ENCODE data around the gene PACSIN2. TPM values are rescaled to one million over a fixed set of nuclear protein-coding genes. Genes with fewer than 3 reads are reported as not detected.

PACSIN2 gene
- polyA plus RNA-seq, 2 of the 4 experiments (the other 2 are of a cell fraction): 60.3 to 94.0 TPM

DNA sequence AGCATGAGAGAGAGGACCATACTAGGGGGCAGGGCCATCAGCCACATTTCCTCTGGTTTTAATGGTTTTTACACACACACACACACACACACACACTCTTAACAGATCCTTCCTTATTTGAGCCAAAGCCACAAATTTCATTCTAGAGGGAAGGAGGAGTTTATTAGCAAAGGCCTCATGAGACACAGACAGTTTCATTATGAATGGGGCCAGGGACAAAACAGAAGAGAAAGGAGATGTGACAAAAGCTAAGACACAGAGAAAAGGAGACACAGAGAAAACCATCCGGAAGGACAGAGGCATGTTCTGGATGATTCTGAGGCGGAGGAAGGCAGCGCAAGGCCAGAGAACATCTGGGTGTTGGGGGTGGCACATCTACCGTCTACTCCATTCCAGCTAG is 125.6 kb downstream of the PACSIN2 start:
- no peaks in the 10 kb centered on the region for H3K4me1 ChIP-seq
- ATAC-seq (no peak), DNase-seq (ENCODE audit: low read depth in 1 of 2, low spot score in 1 of 2) (no peak), FAIRE-seq (no peak)
- no peak overlapping the region for H3K27ac ChIP-seq
- no peak overlapping the region for H3K4me2 ChIP-seq
- H3K9me3 ChIP-seq: no peaks in the 10 kb centered on the region
- WGBS (ENCODE audit: missing lambda C conversion rate): 85% methylated on average over 4 of the region's 4 CpGs
- POLR2A ChIA-PET: no interaction called here
- no peak overlapping the region for H3K4me3 ChIP-seq
- no peak for TF ChIP-seq PBX3 (IDR thresholded peaks at IDR 0.05)
- no peak for TF ChIP-seq CHD4 (IDR thresholded peaks at IDR 0.05; ENCODE audit: borderline replicate concordance)
- TF ChIP-seq HDAC2 (IDR thresholded peaks at IDR 0.05): no peak
- CTCF ChIA-PET: interaction anchor here (1.1 kb wide), 1 partner anchor 16 kb away, joined by 3 read pairs; no protein-coding TSS in a partner anchor

- no peaks in the 10 kb centered on the region for H3K9me3 ChIP-seq
- H3K4me1 ChIP-seq: no peaks in the 10 kb centered on the region
- 83% methylated on average over 13 of the region's 14 CpGs for WGBS (ENCODE audit: missing lambda C conversion rate)
- CTCF ChIA-PET: interaction anchor here (1.2 kb wide), 1 partner anchor 15 kb away, joined by 3 read pairs; no protein-coding TSS in a partner anchor
- H3K4me3 ChIP-seq: no peak overlapping the region
- no peak overlapping the region for H3K27ac ChIP-seq
- FAIRE-seq: no peak
- H3K4me2 ChIP-seq: no peak overlapping the region
- no peak for DNase-seq (ENCODE audit: low read depth in 1 of 2, low spot score in 1 of 2)
- POLR2A ChIA-PET: no interaction called here
- ATAC-seq: no peak
- TF ChIP-seq POLR2AphosphoS2 (conservative IDR thresholded peaks at IDR 0.05; ENCODE audit: low read length): no peak
- TF ChIP-seq CEBPB (IDR thresholded peaks at IDR 0.05): no peak
- no peak for TF ChIP-seq HEYL (CRISPR knock-in tag; IDR thresholded peaks at IDR 0.05)
- no peak for TF ChIP-seq ESRRA (IDR thresholded peaks at IDR 0.05; ENCODE audit: borderline replicate concordance, low read length)
- TF ChIP-seq, protein P1, sequence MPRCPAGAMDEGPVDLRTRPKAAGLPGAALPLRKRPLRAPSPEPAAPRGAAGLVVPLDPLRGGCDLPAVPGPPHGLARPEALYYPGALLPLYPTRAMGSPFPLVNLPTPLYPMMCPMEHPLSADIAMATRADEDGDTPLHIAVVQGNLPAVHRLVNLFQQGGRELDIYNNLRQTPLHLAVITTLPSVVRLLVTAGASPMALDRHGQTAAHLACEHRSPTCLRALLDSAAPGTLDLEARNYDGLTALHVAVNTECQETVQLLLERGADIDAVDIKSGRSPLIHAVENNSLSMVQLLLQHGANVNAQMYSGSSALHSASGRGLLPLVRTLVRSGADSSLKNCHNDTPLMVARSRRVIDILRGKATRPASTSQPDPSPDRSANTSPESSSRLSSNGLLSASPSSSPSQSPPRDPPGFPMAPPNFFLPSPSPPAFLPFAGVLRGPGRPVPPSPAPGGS (IDR thresholded peaks at IDR 0.05): no peak
- TF ChIP-seq, protein P2, sequence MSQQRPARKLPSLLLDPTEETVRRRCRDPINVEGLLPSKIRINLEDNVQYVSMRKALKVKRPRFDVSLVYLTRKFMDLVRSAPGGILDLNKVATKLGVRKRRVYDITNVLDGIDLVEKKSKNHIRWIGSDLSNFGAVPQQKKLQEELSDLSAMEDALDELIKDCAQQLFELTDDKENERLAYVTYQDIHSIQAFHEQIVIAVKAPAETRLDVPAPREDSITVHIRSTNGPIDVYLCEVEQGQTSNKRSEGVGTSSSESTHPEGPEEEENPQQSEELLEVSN (IDR thresholded peaks at IDR 0.05; ENCODE audit: borderline replicate concordance, low read depth): no peak
- no peak for TF ChIP-seq TP53 (CRISPR knock-in tag; IDR thresholded peaks at IDR 0.05)
- TF ChIP-seq FOXS1 (CRISPR knock-in tag; IDR thresholded peaks at IDR 0.05): no peak
- no peak for TF ChIP-seq SREBF2 (IDR thresholded peaks at IDR 0.05)
- TF ChIP-seq GATA3 (IDR thresholded peaks at IDR 0.05; ENCODE audit: borderline replicate concordance): no peak
- no peak for TF ChIP-seq CHD4 (IDR thresholded peaks at IDR 0.05; ENCODE audit: borderline replicate concordance)
- TF ChIP-seq RARB (CRISPR knock-in tag; IDR thresholded peaks at IDR 0.05): no peak
- TF ChIP-seq, protein P3, sequence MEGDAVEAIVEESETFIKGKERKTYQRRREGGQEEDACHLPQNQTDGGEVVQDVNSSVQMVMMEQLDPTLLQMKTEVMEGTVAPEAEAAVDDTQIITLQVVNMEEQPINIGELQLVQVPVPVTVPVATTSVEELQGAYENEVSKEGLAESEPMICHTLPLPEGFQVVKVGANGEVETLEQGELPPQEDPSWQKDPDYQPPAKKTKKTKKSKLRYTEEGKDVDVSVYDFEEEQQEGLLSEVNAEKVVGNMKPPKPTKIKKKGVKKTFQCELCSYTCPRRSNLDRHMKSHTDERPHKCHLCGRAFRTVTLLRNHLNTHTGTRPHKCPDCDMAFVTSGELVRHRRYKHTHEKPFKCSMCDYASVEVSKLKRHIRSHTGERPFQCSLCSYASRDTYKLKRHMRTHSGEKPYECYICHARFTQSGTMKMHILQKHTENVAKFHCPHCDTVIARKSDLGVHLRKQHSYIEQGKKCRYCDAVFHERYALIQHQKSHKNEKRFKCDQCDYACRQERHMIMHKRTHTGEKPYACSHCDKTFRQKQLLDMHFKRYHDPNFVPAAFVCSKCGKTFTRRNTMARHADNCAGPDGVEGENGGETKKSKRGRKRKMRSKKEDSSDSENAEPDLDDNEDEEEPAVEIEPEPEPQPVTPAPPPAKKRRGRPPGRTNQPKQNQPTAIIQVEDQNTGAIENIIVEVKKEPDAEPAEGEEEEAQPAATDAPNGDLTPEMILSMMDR (IDR thresholded peaks at IDR 0.05): no peak
- no peak for TF ChIP-seq RFX5 (IDR thresholded peaks at IDR 0.05)
- no peak for TF ChIP-seq ZSCAN20 (CRISPR knock-in tag; IDR thresholded peaks at IDR 0.05)
- no peak for TF ChIP-seq JUNB (IDR thresholded peaks at IDR 0.05)
- no peak for TF ChIP-seq EP300 (IDR thresholded peaks at IDR 0.05)
- TF ChIP-seq ZNF302 (CRISPR knock-in tag; IDR thresholded peaks at IDR 0.05): no peak
- TF ChIP-seq, protein P4, sequence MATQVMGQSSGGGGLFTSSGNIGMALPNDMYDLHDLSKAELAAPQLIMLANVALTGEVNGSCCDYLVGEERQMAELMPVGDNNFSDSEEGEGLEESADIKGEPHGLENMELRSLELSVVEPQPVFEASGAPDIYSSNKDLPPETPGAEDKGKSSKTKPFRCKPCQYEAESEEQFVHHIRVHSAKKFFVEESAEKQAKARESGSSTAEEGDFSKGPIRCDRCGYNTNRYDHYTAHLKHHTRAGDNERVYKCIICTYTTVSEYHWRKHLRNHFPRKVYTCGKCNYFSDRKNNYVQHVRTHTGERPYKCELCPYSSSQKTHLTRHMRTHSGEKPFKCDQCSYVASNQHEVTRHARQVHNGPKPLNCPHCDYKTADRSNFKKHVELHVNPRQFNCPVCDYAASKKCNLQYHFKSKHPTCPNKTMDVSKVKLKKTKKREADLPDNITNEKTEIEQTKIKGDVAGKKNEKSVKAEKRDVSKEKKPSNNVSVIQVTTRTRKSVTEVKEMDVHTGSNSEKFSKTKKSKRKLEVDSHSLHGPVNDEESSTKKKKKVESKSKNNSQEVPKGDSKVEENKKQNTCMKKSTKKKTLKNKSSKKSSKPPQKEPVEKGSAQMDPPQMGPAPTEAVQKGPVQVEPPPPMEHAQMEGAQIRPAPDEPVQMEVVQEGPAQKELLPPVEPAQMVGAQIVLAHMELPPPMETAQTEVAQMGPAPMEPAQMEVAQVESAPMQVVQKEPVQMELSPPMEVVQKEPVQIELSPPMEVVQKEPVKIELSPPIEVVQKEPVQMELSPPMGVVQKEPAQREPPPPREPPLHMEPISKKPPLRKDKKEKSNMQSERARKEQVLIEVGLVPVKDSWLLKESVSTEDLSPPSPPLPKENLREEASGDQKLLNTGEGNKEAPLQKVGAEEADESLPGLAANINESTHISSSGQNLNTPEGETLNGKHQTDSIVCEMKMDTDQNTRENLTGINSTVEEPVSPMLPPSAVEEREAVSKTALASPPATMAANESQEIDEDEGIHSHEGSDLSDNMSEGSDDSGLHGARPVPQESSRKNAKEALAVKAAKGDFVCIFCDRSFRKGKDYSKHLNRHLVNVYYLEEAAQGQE (IDR thresholded peaks at IDR 0.05): no peak
- no peak for TF ChIP-seq POLR2A (IDR thresholded peaks at IDR 0.05; ENCODE audit: low read length)
These were observed 127.1 kb downstream of the PACSIN2 start for GRCh38 chr22:42887523-42888507.

Data from A549 (cell line).